GM23338 (cell line): ENCODE data around the gene TRPV5.

Source experiments
- CREB1 ChIP-seq: fragments of 250-450 bp; sonication (Bioruptor Pico); IDR thresholded peaks from 2 replicates; pipeline ENCODE4 v1.5.0; 2020; ENCODE audit warnings: low read depth, mild to moderate bottlenecking, moderate library complexity
- CTCF ChIP-seq, 2 experiments: fragments of 200-600 bp in 1 of 2; sonication (generic) in 1 of 2; conservative IDR thresholded peaks; 2 replicates each; pipeline versions ENCODE4 v1.5.1 to v1.6.1; 2016 to 2017; ENCODE audit warnings: antibody characterized with exemption in 2 of 2, low read depth in 2 of 2, mild to moderate bottlenecking in 2 of 2, moderate library complexity in 1 of 2
- ETS1 ChIP-seq: IDR thresholded peaks from 2 replicates; pipeline ENCODE4 v1.6.1; 2016; ENCODE audit warnings: antibody characterized with exemption
- EZH2 ChIP-seq: fragments of 200-600 bp; sonication (generic); IDR thresholded peaks from one replicate; pipeline ENCODE4 v1.8.0; 2017; ENCODE audit warnings: antibody characterized with exemption, mild to moderate bottlenecking, low read depth; ENCODE audit not compliant: unreplicated experiment
- EZH2phosphoT487 ChIP-seq: fragments of 200-600 bp; sonication (generic); IDR thresholded peaks from one replicate; pipeline ENCODE4 v1.8.1; 2018; ENCODE audit warnings: antibody characterized with exemption; ENCODE audit not compliant: unreplicated experiment
- JUNB ChIP-seq: IDR thresholded peaks from one replicate; pipeline ENCODE4 v1.6.1; 2016; ENCODE audit warnings: antibody characterized with exemption; ENCODE audit not compliant: unreplicated experiment
- NANOG ChIP-seq: IDR thresholded peaks from 2 replicates; pipeline ENCODE4 v1.6.1; 2016; ENCODE audit warnings: antibody characterized with exemption, borderline replicate concordance
- POLR2AphosphoS5 ChIP-seq: IDR thresholded peaks from 2 replicates; pipeline ENCODE4 v1.6.1; 2016; ENCODE audit warnings: antibody characterized with exemption, low read depth
- REST ChIP-seq: IDR thresholded peaks from one replicate; pipeline ENCODE4 v1.6.1; 2018; ENCODE audit warnings: antibody characterized with exemption; ENCODE audit not compliant: unreplicated experiment
- ZNF114 ChIP-seq: fragments of 250-450 bp; sonication (Bioruptor Pico); IDR thresholded peaks from 2 replicates; pipeline ENCODE4 v1.5.0; 2020; ENCODE audit warnings: mild to moderate bottlenecking, moderate library complexity
- ZNF331 ChIP-seq: fragments of 250-450 bp; sonication (Bioruptor Pico); IDR thresholded peaks from 2 replicates; pipeline ENCODE4 v1.5.0; 2020; ENCODE audit warnings: low read depth, mild to moderate bottlenecking, moderate library complexity

- TF ChIP-seq EZH2phosphoT487 (no peak), CTCF (conservative IDR thresholded peaks at IDR 0.05; ENCODE audit: low read depth in 2 of 2) (no peak), CREB1 (no peak), POLR2AphosphoS5 (no peak), EZH2 (no peak), ETS1 (no peak), NANOG (no peak), REST (no peak), ZNF331 (CRISPR knock-in tag) (no peak), JUNB (no peak), ZNF114 (CRISPR knock-in tag) (no peak)
Measured at GRCh38 chr7:142898377-142899170, 35.0 kb downstream of the TRPV5 start.
